ENCODE measurements around the gene RPUSD2.

RPUSD2 gene

GRCh38 chr15:40623361-40623760 is 54.3 kb downstream of the RPUSD2 start:
- no peak for DNase-seq (ENCODE audit: low spot score)

Data from hepatic stellate cell (primary cell).